GM19395 (cell line): ENCODE measurements around the gene PFN1.
A peak's percentile ranks its signal among the peaks of the same experiment; 100 is the strongest.

Experiments used
- ATAC-seq: cut with Tn5 transposase; IDR thresholded peaks from one replicate; pipeline ENCODE4 v1.9.1; 2021; ENCODE audit warnings: mild to moderate bottlenecking, moderate library complexity; ENCODE audit not compliant: unreplicated experiment

The PFN1 gene

DNA sequence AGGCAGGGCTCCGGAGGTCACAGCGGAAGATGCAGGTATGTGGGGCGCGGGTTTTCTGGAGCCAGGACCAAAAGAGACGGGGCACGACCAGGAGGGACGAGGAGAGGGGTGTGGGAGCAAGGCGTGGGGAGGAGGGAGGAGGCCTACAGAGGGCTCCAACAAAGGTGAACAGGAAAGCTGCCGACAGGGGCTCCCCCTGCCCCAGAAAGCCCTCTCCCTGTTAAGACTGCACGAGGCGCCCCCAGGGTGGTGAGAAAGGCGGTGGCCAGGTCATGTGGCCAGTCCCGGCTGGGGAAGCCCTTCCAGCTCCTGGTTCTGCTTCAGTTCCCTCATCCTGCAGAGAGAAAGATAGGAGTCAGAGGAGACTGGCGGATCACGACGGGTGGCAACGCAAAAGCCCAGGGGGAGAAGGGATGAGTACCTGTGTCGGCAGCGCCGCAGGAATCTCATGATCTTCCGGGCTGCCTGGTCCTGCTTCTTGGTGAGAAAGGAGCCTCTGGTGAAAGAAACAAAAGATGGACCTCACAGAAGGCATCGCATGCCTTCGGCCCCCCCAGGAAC is 20.2 kb upstream of the PFN1 start:
- no peak for ATAC-seq

DNA sequence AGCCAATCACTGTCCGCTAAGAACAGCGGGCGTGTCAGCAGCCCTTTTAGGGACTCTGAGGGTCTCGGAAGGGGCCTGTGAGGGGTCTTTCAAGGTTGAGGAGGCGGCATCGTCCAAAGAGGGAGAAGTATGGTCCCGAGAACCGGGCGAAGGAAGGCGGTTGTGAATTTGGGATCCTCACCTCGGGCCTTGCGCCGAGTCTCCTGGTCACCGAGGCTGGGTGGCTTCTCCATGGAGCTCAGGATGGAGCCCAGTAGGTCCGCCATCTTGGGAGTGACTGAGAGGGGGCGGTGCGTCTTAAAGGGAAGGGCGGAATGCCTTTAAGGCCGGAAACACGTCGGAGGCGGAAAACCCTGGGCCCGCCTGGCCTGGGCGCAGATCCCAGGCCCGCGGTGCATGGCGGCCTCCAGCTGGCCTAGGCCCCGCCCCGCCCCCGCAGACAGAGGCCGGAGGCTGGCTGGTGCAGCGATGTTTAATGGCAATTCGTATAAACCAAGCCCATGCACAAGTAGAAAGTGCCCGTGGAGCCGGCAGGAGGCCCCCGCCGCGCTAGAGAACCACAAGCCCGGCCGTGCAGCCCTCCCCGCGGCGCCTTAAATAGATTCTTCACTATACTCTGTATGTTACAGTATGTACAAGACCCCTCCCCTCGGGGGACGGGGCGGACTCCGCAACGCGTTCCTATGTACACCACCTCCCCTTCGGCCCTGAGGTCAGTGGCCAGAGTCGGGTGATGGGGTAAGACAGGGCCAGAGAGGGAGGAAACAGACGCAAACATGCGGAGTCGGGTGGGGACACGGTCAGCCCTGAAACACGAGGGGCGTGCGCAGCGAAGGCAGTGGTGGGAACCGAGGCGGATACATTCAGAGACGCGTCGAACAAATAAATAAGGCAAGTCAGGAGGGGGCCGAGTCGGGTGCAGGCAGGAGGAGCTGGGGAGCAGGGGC is 19.5 kb upstream of the PFN1 start, which contains the start of gene SPAG7:
Gene SPAG7 (minus strand): TSS at position 279 of the 947 bp plus-strand sequence. CDS start 13 bp downstream, at position 266.
- ATAC-seq, result peak; percentile 62

DNA sequence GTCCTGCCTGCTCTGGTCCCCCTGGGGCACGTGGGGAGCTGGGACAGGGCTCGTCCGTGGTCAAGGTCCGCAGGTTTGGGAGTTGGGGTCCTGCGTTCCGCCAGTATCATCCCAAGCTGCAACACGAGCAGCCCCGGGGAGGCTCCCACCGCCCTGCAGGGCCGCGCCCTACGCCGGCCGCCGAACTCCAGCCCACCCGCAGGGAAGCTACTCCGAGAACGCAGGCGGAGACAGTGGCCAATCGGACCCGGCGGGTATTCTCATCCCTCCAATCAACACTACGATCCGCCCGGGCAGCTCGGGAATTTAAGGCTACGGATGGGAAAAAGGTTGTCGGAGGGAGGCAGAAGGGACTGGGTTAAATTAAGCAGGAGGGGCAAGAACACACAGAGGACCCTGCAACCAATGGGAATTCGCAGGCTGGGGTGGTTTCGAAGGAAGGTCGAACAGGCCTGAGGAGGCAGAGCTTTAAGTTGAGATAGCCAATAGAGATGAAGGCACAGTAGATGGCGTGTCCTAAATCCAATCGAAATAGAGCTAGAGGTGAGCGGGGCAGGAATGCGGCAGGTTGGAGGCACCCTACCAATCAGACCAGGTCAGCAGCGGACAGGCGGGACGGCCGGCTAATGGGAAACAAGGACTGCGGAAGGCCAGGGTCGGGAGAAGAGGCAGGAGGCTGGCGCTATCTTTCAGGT is 18.7 kb upstream of the PFN1 start:
- peak; percentile 83 for ATAC-seq

DNA sequence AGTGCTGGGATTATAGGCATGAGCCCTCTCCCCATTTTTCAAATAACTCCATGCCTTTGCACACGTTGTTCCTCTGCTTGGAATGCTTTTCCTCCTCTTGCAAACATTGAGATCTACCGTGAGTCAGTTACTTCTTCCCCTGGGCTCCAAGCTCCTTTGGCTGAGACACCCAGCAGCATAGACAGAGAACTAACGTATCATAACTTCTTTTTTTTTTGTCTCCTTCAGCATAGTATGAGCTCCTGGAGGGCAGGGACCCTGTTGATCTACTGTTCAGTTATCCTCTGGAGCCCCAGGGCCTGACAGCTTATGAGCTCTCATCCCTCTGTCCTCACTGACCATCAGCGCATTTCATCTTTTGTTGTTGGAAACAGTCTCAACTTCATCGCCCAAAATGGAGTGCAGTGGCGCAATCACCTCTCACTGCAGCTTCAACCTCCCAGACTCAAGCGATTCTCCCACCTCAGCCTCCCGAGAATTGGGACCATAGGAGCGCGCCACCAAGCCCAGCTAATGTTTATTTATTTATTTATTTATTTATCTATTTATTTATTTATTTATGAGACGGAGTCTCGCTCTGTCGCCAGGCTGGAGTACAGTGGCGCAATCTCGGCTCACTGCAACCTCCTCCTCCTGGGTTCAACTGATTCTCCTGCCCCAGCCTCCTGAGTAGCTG is 17.1 kb upstream of the PFN1 start:
- no peak for ATAC-seq

DNA sequence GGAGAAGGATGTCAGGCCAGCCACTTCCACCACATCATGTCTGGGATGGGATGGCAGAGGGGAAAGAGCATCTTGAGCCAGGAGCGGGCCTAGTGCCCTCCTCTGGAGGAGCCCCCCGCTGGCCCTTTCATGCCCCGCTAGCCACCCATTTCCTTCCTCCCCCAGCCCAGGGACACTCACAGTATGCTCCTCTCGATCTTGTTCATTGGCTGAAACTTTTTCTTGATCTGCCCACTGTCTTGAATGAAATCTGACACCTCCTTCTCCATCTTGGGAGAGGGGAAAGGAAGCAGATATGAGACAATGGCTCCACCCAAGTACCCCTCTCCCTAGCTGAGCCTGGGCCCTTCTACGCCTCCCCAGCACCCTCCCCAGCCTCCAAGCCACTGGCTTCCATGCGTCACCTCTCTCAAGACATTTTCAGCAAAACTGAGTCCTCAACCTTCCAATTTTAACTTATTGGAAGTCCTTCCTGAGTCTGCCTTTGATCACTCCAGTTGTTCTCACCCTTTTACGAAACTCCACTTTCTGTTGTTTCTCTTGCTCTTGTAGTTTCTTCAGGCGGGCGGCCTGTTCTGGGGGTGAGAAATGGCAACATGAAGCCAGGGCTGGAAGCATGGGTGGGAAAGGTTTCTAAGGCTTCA is 12.1 kb upstream of the PFN1 start:
- ATAC-seq, result no peak

DNA sequence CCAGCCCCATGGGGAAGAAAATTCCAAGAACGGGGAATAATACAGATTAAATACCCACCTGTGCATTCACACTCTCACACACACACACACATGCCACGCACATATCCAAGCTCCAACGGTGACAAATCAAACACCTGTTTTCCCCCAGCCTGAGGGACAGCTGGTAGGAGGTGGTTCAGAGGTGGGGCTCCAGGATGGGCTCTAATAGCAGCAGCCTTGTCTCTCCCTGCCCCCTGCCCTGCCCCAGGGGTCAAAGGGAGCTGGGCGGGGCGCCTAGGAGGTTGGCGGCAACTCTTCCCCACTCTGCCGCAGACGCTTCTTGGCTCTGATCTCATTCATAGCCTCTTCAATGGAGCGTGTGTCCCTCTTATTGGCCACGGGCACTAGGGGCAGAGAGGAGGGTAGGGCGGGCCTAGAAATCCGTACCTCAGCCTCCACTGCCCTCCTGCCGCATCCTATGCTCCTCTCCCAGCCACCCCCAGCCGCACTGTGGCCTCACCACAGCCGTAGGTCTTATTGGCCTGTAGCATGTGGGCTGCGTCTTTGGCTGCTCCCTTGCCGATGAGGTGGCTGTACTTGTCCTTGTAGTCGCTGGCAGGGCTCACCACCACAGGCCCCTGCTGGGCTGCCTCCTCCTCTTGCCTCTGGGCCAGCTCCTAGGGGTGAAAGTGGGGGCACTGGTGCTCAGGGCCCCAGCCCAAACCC is 11.1 kb upstream of the PFN1 start:
- no peak for ATAC-seq

DNA sequence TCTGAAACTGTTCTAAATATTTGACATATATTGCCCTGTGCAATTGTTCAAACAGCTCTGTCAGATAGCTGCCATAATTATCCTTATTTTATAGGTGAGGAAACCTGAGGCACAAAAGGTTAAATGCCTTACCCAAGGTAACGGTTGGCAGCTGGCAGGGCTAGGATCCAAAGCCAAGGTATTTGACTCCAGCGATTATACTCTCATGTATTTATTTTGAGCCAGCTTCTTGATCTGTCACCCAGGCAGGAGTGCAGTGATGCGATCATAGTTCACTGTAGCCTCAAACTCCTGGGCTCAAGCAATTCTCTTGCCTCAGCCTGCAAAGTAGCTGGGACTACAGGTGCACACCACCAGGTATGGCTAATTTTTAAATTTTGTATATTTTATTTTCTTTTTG is 9.8 kb upstream of the PFN1 start:
- ATAC-seq, result no peak

DNA sequence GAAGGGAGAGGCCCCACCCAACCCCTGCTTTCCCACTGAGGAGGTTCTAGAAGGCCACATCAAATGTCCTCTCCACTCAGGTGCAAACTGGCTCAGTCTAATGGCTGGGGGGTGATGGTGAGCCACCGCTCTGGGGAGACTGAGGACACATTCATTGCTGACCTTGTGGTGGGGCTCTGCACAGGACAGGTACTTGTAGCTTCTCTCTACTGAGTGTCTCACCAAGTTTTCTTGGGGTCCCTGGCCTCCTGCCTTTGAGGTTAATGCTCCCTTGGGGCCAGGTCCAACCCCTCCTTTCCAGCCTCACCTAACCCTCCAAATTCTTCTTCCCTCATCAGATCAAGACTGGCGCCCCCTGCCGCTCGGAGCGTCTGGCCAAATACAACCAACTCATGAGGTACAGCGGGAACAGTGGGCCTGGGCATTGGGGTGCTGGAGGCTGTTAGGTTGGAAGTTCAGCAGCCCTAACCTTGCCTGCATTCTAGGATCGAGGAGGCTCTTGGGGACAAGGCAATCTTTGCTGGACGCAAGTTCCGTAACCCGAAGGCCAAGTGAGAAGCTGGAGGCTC is 8.2 kb upstream of the PFN1 start:
- no peak for ATAC-seq

DNA sequence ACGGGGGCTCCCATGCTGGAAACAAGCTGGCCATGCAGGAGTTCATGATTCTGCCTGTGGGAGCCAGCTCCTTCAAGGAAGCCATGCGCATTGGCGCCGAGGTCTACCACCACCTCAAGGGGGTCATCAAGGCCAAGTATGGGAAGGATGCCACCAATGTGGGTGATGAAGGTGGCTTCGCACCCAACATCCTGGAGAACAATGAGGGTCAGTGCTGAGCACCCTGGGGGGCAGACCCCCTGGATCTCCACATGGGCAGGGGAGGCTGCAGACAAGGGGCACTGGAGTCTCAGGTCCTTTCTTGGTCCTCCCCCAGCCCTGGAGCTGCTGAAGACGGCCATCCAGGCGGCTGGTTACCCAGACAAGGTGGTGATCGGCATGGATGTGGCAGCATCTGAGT is 6.8 kb upstream of the PFN1 start:
- no peak for ATAC-seq

DNA sequence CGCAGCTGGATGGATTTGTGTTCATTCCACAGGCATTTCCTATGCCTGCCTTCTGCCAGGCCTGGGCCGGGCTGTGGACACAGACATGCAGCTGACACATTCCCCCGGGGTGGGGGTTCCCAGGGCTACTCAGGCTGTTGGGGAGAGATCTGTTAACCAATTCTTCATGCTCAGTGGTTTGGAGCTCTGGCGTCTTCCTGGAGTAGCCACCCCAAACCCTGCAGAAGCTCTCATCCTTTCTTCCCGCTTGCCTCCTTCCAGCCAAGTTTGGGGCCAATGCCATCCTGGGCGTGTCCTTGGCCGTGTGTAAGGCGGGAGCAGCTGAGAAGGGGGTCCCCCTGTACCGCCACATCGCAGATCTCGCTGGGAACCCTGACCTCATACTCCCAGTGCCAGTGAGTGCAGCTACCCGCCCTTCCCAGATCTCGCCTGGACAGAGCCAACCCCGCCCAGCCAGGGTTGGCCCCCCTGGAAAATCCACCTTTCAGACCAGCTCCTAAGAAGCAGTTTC is 5.2 kb upstream of the PFN1 start:
- ATAC-seq, result no peak

DNA sequence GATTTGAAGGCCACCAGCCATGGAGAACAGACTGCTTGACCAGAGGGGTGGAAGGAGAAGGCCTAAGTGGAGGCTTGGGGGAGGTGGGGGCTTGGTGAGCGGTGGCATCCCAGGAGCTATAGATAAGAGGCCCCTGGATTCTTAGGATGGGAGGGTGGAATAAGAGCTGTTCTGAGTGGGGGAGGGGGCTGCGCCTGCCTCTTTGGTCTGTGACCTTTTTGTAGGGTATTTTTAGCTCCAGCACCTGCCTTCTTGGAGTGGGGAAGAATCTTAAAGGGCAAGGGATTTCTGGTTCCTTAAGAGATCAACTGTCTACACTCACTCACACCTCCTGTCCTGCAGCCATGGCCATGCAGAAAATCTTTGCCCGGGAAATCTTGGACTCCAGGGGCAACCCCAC is 3.2 kb upstream of the PFN1 start:
- no peak for ATAC-seq

DNA sequence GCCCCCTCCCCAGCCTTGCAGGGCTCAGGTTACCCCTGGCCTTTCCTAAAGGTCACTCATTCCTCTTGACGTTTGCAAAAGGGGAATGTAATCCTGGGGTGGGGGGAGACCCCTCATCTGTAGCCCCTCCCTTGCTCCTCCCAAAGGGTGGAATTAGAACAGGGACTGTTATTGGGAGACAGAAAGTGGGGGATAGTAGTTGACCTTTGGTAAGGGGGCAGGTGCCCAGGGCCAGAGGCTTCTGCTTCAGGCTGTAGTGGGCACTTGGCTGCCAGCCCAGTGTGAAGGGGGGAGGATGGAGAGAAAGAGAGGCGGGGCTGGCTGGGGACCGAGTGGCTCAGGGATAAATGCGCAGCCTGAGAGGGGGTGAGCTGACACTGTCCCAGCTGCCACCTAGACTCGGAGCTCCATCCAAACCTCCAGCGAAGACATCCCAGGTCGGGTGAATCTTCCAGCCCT is 2.4 kb upstream of the PFN1 start, which contains the start of gene ENO3:
Gene ENO3 (plus strand): TSS at position 374 of the 459 bp plus-strand sequence. CDS start 711 bp downstream, outside the sequence.
- ATAC-seq, result no peak

DNA sequence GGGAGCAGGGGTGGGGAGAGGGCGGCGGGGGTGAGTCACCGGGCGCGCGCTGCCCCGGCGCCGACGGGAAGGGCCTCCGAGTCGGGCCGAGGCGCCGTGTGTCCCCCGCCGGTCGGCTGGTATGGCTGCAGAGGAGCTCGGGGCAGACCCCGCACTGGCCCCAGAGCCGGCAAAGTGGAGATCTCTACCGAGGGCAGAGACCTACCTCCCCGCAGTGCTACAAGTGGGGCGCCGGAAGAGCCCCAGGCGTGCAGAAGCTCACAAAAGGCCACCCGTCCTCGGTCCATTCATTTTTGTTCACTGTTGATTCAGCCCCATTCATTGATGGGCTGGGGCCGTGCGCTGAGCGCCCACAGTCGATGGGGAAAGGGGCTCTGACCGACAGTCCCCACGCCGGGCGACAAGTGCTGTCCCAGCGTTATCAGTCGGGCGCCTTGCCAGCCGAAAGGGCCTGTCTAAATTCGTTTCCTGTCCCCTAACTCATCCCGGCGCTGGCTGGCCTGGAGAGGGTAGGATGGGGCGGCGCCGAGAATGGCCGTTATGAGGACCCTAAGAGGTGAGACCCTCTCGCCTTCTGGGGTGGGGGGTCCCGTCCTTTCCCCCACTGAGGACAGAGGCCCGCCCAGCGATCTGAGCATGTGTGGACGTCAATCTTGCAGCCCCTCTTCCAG is 1.9 kb upstream of the PFN1 start:
- no peak for ATAC-seq

DNA sequence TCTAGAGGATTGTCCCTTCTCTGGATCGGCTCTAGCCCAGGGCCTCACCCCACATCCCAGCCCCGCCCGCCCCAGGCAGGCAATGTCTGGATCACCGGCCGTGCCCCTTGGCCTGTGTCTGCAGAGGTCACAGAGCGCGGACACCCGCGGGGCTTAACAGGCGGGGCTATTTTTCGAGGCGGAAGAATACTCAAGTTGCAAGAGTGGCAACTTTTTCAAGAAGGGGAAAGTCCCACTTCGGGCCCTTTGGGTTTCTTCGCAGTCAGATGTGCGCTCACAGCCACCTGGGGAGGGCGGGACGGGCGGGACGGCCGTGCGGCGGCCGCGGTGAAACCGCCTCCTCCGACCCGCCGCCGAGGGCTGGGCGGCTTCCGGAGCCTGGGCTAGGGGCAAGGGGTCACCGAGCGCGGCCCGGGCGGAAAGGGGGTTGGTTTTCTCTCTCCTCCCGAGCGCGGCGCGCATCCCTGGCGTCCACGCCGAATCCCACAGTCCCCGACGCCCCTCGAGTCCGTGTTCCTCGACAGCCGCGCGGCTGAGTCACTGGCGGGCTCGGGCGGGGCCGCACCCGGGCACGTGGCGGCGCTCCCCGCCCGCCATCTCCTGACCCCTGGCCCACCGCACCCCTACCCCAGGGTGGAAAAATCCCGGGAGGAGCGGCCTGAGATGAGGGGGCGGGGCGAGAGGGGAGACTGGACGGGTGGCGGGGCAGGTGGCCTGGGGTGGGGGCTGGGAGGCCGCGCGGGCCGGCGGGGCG is 1.2 kb upstream of the PFN1 start:
- peak; percentile 35 for ATAC-seq

DNA sequence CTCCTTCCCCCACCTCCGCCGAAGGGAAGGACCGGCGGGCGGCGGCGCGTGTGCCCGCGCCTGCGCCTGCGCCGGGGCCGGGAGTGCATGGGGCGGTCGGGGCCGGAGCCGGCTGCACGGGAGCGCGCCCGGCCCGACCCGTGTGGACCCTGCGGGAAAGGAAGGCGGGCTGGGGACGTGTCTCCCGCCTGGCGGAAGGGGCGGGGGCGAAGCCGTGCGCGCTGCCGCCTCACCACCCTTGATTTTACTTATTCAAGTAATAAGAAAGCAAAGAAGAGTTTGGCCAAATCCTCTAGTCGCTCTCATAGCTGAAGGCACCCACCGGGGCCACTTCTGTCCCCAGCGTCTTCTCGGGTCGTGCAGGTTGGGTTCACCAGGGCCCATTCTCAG is 596 bp upstream of the PFN1 start:
- peak; percentile 37 for ATAC-seq

DNA sequence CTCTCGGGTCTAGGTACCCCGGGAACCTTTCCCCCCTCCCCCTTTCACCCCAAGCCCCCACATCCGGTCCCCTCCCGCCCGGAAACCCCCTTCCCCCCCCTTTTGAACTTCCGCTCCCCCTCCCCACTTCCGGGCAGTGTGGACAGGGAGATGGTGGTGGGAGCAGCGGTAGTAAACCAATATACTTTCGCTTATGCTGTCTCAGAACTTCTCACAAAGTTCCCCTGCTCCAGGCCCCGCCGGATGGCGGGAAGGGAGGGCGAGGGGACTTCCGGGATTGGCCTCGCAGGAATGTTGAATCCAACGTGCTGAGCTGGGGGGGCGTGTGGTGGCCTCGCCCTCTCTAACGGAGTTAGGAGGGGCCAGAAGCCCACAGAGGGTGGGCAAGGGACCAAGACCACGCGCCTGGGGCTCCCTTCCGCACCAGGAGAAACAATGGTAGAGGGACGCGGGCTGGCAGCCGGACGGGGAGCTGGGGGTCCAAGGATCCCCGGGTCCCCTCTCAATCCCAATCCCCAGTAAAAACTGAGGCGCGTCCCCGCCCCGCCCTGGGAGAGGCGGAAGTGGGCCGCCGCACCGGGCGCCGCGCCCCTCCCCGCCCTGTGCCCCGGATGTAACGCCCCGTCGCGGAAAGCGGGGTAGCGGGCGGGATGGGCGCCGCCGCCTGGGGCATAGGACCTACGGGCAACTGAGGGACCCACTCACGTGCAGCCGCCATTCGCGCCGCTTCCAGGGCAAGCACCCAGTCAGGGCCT is 742 bp downstream of the PFN1 start:
- ATAC-seq, result no peak

DNA sequence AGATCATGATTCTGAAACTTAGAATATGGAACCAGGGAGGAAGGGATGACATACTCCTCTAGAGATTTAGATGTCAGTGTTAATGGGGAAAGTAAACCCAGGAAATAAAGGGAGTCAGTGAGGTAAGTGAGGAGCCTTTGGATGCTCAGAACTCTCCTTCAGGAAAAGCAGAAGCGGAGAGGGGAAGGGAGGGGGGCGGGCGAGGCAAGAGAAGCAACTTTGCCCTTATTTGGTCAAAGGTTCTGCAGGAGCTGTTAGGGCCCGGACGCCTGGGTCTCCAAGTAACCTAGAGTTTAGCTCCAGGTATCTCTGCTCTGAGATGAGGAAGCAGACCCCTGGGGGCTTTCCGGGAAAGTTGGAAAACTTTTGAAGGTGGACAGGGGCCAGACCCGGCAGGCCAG is 1.3 kb downstream of the PFN1 start:
- no peak for ATAC-seq
